HEK293 (cell line): ENCODE measurements around the gene CELF4.

Source experiments
- CTCF ChIA-PET: fragments of 350-600 bp; formaldehyde crosslinking; extraction: SDS; loops from one replicate; lab custom pipeline; 2021; ENCODE audit warnings: antibody characterized with exemption; lab: Yijun Ruan, JAX
- POLR2A ChIA-PET: fragments of 300-600 bp; formaldehyde crosslinking; extraction: SDS; loops from one replicate; lab custom pipeline; 2020; ENCODE audit warnings: antibody characterized with exemption, inconsistent platforms; lab: Yijun Ruan, JAX
- H3K27ac ChIP-seq: fragments of 200-500 bp; sonication (Bioruptor generic); 2 replicates; pipeline ENCODE4 v1.5.1; 2014; ENCODE audit warnings: low read depth, low read length, control low read depth, inconsistent platforms; ENCODE audit errors: extremely low read depth
- H3K36me3 ChIP-seq, 2 experiments: fragments of 200-500 bp in 1 of 2; sonication (Bioruptor generic) in 1 of 2; 1 replicate in 1 of 2; 2 replicates in 1 of 2; pipeline ENCODE4 v1.5.1; 2014 to 2017; ENCODE audit warnings: inconsistent platforms in 2 of 2, low read length in 2 of 2; ENCODE audit not compliant: control insufficient read depth in 2 of 2, insufficient read depth in 1 of 2
- H3K4me1 ChIP-seq: fragments of 200-500 bp; sonication (Bioruptor generic); 2 replicates; pipeline ENCODE4 v1.5.1; 2014; ENCODE audit warnings: mild to moderate bottlenecking, low read length, inconsistent platforms; ENCODE audit not compliant: control insufficient read depth, insufficient read depth
- H3K4me3 ChIP-seq: 2 replicates; pipeline ENCODE4 v1.5.1; 2011; ENCODE audit warnings: low read depth, mild to moderate bottlenecking, control low read depth, low read length, moderate library complexity
- H3K9me3 ChIP-seq: fragments of 200-500 bp; sonication (Bioruptor generic); 2 replicates; pipeline ENCODE4 v1.5.1; 2014; ENCODE audit warnings: low read depth, low read length, inconsistent platforms; ENCODE audit not compliant: control insufficient read depth, insufficient read depth
- GLIS2 ChIP-seq: fragments of 450-650 bp; formaldehyde crosslinking; IDR thresholded peaks from 2 replicates; pipeline ENCODE4 v1.5.1; 2016; ENCODE audit warnings: missing biosample characterization, missing genetic modification characterization
- SP2 ChIP-seq: fragments of 450-650 bp; formaldehyde crosslinking; IDR thresholded peaks from 2 replicates; pipeline ENCODE4 v1.5.1; 2016; ENCODE audit warnings: missing biosample characterization, missing genetic modification characterization
- TRIM28 ChIP-seq: IDR thresholded peaks from 2 replicates; pipeline ENCODE4 v1.6.1; 2011; ENCODE audit warnings: low read length, control low read depth, borderline replicate concordance
- ZNF10 ChIP-seq: fragments of 450-650 bp; formaldehyde crosslinking; IDR thresholded peaks from 2 replicates; pipeline ENCODE4 v1.5.1; 2017; ENCODE audit warnings: missing biosample characterization, missing genetic modification characterization
- ZNF132 ChIP-seq: fragments of 450-650 bp; formaldehyde crosslinking; IDR thresholded peaks from 2 replicates; pipeline ENCODE4 v1.5.1; 2017; ENCODE audit warnings: missing biosample characterization, missing genetic modification characterization, borderline replicate concordance
- ZNF174 ChIP-seq: fragments of 450-650 bp; formaldehyde crosslinking; IDR thresholded peaks from 2 replicates; pipeline ENCODE4 v1.5.0; 2017; ENCODE audit warnings: missing biosample characterization, mild to moderate bottlenecking, missing genetic modification characterization
- ZNF19 ChIP-seq: fragments of 450-650 bp; formaldehyde crosslinking; IDR thresholded peaks from 2 replicates; pipeline ENCODE4; 2016; ENCODE audit warnings: missing biosample characterization, missing genetic modification characterization, low read depth
- ZNF48 ChIP-seq: fragments of 450-650 bp; formaldehyde crosslinking; IDR thresholded peaks from 2 replicates; pipeline ENCODE4 v1.5.1; 2016; ENCODE audit warnings: missing biosample characterization, missing genetic modification characterization
- ZNF548 ChIP-seq: fragments of 450-650 bp; formaldehyde crosslinking; IDR thresholded peaks from 2 replicates; pipeline ENCODE4 v1.5.1; 2016; ENCODE audit warnings: missing biosample characterization, missing genetic modification characterization
- ZNF704 ChIP-seq: fragments of 450-650 bp; formaldehyde crosslinking; IDR thresholded peaks from 2 replicates; pipeline ENCODE4 v1.5.1; 2016; ENCODE audit warnings: missing biosample characterization, missing genetic modification characterization
- ZSCAN16 ChIP-seq: fragments of 450-650 bp; formaldehyde crosslinking; IDR thresholded peaks from 2 replicates; pipeline ENCODE4 v1.5.1; 2016; ENCODE audit warnings: missing biosample characterization, missing genetic modification characterization
- TF ChIP-seq, protein P1 (sequence below): fragments of 450-650 bp; formaldehyde crosslinking; IDR thresholded peaks from 2 replicates; pipeline ENCODE4 v1.5.1; 2016; ENCODE audit warnings: missing biosample characterization, missing genetic modification characterization
- TF ChIP-seq, protein P2 (sequence below): fragments of 450-650 bp; formaldehyde crosslinking; IDR thresholded peaks from 2 replicates; pipeline ENCODE4 v1.5.1; 2016; ENCODE audit warnings: missing biosample characterization, missing genetic modification characterization
- TF ChIP-seq, protein P3 (sequence below): fragments of 450-650 bp; formaldehyde crosslinking; IDR thresholded peaks from 2 replicates; pipeline ENCODE4 v1.5.1; 2016; ENCODE audit warnings: missing biosample characterization, missing genetic modification characterization, borderline replicate concordance

The CELF4 gene

GRCh38 chr18:37320317-37320716 is 245.3 kb downstream of the CELF4 start:
- Histone ChIP-seq H3K9me3 (no peaks in the 10 kb centered on the region), H3K36me3 (no peaks in the 10 kb centered on the region), H3K27ac (no peak overlapping the region), H3K4me3 (no peak overlapping the region), H3K4me1 (no peaks in the 10 kb centered on the region)
- ChIA-PET CTCF (interaction anchor here (0.6 to 2.5 kb wide), 4 partner anchors 14 to 378 kb away, joined by 3 to 17 read pairs (median 3); no protein-coding TSS in a partner anchor), POLR2A (no interaction called here)
- TF ChIP-seq, protein P1, sequence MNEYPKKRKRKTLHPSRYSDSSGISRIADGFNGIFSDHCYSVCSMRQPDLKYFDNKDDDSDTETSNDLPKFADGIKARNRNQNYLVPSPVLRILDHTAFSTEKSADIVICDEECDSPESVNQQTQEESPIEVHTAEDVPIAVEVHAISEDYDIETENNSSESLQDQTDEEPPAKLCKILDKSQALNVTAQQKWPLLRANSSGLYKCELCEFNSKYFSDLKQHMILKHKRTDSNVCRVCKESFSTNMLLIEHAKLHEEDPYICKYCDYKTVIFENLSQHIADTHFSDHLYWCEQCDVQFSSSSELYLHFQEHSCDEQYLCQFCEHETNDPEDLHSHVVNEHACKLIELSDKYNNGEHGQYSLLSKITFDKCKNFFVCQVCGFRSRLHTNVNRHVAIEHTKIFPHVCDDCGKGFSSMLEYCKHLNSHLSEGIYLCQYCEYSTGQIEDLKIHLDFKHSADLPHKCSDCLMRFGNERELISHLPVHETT (tag by site-specific recombination), result no peak
- no peak for TF ChIP-seq ZNF132 (tag by site-specific recombination)
- TF ChIP-seq TRIM28, result no peak
- TF ChIP-seq, all 188 proteins: peak for 0

DNA sequence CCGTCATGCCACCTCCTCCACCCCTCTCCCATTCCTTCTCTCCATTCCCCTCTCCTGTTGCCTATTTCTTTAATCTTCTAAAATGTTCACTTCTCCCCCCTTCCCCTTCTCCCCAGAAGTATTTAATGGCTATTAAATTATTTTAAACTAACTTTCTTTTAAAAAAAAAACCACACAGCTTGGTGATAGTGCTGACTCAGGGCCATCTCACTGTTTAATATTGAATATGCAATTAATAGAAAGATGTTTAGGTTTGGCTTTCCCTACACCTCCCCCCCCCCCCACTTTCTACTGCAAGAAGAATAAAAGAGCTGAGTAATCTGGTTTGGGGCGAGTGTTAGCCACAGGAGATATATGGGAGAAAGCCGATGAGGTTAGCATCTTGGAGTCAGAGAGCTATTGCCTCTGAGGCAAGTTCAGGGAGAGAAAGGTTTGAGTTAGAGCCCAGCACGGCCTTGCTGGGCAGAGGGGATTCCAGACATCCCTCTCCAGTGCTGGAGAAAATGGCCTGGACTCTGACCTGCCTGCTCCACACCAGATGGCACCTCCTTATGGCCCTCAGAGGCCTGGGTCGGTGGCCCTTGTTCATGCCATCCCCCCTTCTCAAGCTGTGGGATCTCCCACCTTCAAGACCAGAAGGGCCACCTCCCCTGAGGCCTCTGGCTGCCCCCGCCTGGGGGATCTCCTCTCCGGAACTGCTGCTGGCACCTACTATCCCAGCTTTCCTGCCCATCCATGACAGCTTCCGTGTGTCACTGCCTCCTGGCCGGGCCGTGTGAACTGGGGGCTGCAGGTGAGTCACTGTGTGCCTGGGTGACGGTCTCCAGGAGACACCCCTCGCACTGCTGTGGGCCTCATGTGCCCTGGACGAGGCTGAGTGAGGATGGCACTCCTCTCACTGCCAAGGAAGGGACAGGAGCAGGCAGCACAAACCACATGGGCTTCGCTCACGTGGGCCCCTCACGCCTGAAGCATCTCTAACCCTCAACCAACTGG is 246.9 kb downstream of the CELF4 start:
- Histone ChIP-seq H3K9me3 (no peaks in the 10 kb centered on the region), H3K4me1 (no peaks in the 10 kb centered on the region), H3K27ac (no peak overlapping the region), H3K36me3 (no peaks in the 10 kb centered on the region), H3K4me3 (no peak overlapping the region)
- ChIA-PET CTCF (interaction anchor here (0.9 to 1.2 kb wide), 2 partner anchors 19 to 149 kb away, joined by 3 to 4 read pairs; no protein-coding TSS in a partner anchor), POLR2A (no interaction called here)
- no peak for TF ChIP-seq ZSCAN16 (tag by site-specific recombination)
- no peak for TF ChIP-seq ZNF48 (tag by site-specific recombination)
- TF ChIP-seq, protein P2, sequence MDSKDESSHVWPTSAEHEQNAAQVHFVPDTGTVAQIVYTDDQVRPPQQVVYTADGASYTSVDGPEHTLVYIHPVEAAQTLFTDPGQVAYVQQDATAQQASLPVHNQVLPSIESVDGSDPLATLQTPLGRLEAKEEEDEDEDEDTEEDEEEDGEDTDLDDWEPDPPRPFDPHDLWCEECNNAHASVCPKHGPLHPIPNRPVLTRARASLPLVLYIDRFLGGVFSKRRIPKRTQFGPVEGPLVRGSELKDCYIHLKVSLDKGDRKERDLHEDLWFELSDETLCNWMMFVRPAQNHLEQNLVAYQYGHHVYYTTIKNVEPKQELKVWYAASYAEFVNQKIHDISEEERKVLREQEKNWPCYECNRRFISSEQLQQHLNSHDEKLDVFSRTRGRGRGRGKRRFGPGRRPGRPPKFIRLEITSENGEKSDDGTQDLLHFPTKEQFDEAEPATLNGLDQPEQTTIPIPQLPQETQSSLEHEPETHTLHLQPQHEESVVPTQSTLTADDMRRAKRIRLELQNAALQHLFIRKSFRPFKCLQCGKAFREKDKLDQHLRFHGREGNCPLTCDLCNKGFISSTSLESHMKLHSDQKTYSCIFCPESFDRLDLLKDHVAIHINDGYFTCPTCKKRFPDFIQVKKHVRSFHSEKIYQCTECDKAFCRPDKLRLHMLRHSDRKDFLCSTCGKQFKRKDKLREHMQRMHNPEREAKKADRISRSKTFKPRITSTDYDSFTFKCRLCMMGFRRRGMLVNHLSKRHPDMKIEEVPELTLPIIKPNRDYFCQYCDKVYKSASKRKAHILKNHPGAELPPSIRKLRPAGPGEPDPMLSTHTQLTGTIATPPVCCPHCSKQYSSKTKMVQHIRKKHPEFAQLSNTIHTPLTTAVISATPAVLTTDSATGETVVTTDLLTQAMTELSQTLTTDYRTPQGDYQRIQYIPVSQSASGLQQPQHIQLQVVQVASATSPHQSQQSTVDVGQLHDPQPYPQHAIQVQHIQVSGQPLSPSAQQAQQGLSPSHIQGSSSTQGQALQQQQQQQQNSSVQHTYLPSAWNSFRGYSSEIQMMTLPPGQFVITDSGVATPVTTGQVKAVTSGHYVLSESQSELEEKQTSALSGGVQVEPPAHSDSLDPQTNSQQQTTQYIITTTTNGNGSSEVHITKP (tag by site-specific recombination), result peak; percentile 24; the same call in 1 of the 2 replicates
- no peak for TF ChIP-seq ZNF19
- 0 out of 2 replicates have a peak, but pooled peaks have one; percentile 16 for TF ChIP-seq GLIS2 (tag by site-specific recombination)

DNA sequence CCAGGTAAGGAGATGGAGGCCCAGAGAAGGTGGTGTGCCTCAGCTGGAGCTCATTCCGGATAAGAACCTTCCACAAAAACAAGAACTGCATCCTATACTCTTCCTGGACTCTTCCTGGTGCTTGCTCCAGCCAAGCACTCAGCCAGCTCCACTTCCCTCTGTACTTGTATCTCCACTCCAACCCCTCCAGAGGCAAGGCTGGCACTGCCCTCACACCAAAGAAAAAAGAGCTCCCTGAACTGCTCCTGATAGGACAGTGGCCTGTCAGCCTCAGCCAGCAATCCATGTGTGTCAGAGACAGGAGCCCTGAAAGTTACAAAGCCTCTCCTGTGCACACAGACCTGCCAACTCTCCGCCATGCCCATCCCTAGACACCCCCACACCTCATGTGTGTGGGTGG is 248.1 kb downstream of the CELF4 start:
- no peaks in the 10 kb centered on the region for H3K4me1 ChIP-seq
- ChIA-PET CTCF (interaction anchor here (0.6 to 1.4 kb wide), 3 partner anchors 22 to 88 kb away, joined by 3 to 4 read pairs (median 4); no protein-coding TSS in a partner anchor), POLR2A (no interaction called here)
- no peaks in the 10 kb centered on the region for H3K9me3 ChIP-seq
- H3K4me3 ChIP-seq, result no peak overlapping the region
- TF ChIP-seq, protein P3, sequence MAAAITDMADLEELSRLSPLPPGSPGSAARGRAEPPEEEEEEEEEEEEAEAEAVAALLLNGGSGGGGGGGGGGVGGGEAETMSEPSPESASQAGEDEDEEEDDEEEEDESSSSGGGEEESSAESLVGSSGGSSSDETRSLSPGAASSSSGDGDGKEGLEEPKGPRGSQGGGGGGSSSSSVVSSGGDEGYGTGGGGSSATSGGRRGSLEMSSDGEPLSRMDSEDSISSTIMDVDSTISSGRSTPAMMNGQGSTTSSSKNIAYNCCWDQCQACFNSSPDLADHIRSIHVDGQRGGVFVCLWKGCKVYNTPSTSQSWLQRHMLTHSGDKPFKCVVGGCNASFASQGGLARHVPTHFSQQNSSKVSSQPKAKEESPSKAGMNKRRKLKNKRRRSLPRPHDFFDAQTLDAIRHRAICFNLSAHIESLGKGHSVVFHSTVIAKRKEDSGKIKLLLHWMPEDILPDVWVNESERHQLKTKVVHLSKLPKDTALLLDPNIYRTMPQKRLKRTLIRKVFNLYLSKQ (tag by site-specific recombination), result no peak
- TF ChIP-seq SP2 (tag by site-specific recombination) (no peak), ZNF174 (tag by site-specific recombination) (no peak), ZNF10 (no peak), ZNF704 (no peak), ZNF548 (no peak)
- TF ChIP-seq, all 188 proteins: peak for 0
- no peak overlapping the region for H3K27ac ChIP-seq
- H3K36me3 ChIP-seq, result no peaks in the 10 kb centered on the region
